ENCODE data around the gene TBCE. TPM values are rescaled to one million over a fixed set of nuclear protein-coding genes. Genes with fewer than 3 reads are reported as not detected.

The TBCE gene
- polyA plus RNA-seq, 1 donor from 2014 or later, result 72.9 TPM

GRCh38 chr1:235410467-235410866, 43.2 kb downstream of the TBCE start:
- no peaks in the 10 kb centered on the region for H3F3A ChIP-seq (ENCODE audit: insufficient read depth, low read length, poor library complexity, severe bottlenecking)
- H3K27me3 ChIP-seq (ENCODE audit: insufficient read depth, low read depth, low read length), result no peaks in the 10 kb centered on the region
- H3K79me2 ChIP-seq (replicated peaks; ENCODE audit: insufficient read depth, low read length), result no peaks in the 10 kb centered on the region
- H3K36me3 ChIP-seq (ENCODE audit: insufficient read depth, low read length), result no peaks in the 10 kb centered on the region
- H3K9ac ChIP-seq (ENCODE audit: low read length), result no peak overlapping the region
- no peaks in the 10 kb centered on the region for H3K9me3 ChIP-seq (ENCODE audit: low read length)
- no peak overlapping the region for H2AFZ ChIP-seq (ENCODE audit: low read depth, low read length)
- TF ChIP-seq RAD21 (conservative IDR thresholded peaks at IDR 0.05) (no peak), SMC3 (conservative IDR thresholded peaks at IDR 0.05; ENCODE audit: poor library complexity) (no peak), POLR2AphosphoS5 (IDR thresholded peaks at IDR 0.05) (no peak)
- H3K27ac ChIP-seq (ENCODE audit: low read length), result no peak overlapping the region
- no peak overlapping the region for H3K4me2 ChIP-seq (ENCODE audit: low read length)
- H4K20me1 ChIP-seq (ENCODE audit: insufficient read depth), result no peaks in the 10 kb centered on the region
- no peak overlapping the region for H3K4me3 ChIP-seq (ENCODE audit: low read length)
- H3K9me2 ChIP-seq (ENCODE audit: insufficient read depth, low read length), result no peaks in the 10 kb centered on the region

DNA sequence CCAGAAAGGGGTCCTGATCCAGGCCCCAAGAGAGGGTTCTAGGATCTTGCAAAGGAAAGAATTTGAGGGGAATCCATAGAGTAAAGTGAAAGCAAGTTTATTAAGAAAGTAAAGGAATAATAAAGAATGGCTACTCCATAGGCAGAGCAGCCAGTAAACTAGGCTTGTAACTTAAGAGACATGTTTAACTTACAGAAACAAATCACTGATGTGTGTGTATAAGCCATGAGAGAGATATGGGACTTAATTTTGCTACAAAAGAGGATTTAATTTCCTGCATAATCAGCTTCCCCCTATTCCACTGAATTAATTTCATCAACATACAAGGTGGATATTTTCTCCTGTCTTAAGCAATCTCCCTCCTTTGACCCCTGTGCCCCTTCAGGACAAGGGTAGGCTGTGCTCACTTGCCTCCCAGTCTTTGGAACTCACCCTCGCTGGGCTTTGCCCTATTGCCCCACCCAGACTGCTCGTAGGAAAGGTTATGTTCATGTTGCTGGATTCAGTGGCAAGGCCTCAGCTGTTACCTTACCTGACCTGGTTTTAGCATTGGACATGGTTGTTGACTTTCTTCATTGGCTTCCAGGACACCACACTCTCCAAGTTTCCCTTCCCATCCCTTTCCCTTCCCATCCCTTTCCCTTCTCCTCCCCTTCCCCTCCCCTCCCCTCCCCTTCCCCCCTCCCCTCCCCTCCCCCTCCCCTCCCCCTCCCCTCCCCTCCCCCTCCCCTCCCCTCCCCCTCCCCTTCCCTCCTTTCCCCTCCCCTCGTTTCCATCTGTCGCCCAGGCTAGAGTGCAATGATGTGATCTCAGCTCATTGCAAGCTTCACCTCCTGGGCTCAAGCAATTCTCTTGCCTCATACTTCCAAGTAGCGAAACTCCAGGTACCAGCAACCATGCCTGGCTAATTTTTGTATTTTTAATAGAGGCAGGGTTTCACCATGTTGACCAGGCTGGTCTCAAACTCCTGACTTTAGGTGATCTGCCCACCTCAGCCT, 44.6 kb downstream of the TBCE start:
- Histone ChIP-seq H2AFZ (ENCODE audit: low read depth, low read length) (no peak overlapping the region), H3K79me2 (replicated peaks; ENCODE audit: insufficient read depth, low read length) (no peaks in the 10 kb centered on the region), H3K9me2 (ENCODE audit: insufficient read depth, low read length) (no peaks in the 10 kb centered on the region), H3F3A (ENCODE audit: insufficient read depth, low read length, poor library complexity, severe bottlenecking) (no peaks in the 10 kb centered on the region), H3K27me3 (ENCODE audit: insufficient read depth, low read depth, low read length) (no peaks in the 10 kb centered on the region), H3K27ac (ENCODE audit: low read length) (no peak overlapping the region), H3K9ac (ENCODE audit: low read length) (no peak overlapping the region), H3K9me3 (ENCODE audit: low read length) (no peaks in the 10 kb centered on the region), H3K4me2 (ENCODE audit: low read length) (no peak overlapping the region), H3K36me3 (ENCODE audit: insufficient read depth, low read length) (no peaks in the 10 kb centered on the region), H3K4me3 (ENCODE audit: low read length) (no peak overlapping the region), H4K20me1 (ENCODE audit: insufficient read depth) (no peaks in the 10 kb centered on the region)
- TF ChIP-seq POLR2AphosphoS5 (IDR thresholded peaks at IDR 0.05) (no peak), MXI1 (conservative IDR thresholded peaks at IDR 0.05; ENCODE audit: poor library complexity, severe bottlenecking) (no peak), CTCF (IDR thresholded peaks at IDR 0.05; ENCODE audit: poor library complexity, severe bottlenecking) (no peak), SMC3 (conservative IDR thresholded peaks at IDR 0.05; ENCODE audit: poor library complexity) (no peak)
- TF ChIP-seq, protein P1, sequence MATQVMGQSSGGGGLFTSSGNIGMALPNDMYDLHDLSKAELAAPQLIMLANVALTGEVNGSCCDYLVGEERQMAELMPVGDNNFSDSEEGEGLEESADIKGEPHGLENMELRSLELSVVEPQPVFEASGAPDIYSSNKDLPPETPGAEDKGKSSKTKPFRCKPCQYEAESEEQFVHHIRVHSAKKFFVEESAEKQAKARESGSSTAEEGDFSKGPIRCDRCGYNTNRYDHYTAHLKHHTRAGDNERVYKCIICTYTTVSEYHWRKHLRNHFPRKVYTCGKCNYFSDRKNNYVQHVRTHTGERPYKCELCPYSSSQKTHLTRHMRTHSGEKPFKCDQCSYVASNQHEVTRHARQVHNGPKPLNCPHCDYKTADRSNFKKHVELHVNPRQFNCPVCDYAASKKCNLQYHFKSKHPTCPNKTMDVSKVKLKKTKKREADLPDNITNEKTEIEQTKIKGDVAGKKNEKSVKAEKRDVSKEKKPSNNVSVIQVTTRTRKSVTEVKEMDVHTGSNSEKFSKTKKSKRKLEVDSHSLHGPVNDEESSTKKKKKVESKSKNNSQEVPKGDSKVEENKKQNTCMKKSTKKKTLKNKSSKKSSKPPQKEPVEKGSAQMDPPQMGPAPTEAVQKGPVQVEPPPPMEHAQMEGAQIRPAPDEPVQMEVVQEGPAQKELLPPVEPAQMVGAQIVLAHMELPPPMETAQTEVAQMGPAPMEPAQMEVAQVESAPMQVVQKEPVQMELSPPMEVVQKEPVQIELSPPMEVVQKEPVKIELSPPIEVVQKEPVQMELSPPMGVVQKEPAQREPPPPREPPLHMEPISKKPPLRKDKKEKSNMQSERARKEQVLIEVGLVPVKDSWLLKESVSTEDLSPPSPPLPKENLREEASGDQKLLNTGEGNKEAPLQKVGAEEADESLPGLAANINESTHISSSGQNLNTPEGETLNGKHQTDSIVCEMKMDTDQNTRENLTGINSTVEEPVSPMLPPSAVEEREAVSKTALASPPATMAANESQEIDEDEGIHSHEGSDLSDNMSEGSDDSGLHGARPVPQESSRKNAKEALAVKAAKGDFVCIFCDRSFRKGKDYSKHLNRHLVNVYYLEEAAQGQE (IDR thresholded peaks at IDR 0.05; ENCODE audit: borderline replicate concordance), result no peak

Measured in neural cell (in vitro differentiated cells).